WTC11 (cell line): ENCODE results near the gene RPTOR. TPM values are rescaled to one million over a fixed set of nuclear protein-coding genes. Genes with fewer than 3 reads are reported as not detected.

Experiments used
- ATAC-seq: fragments of 200-7000 bp; cut with Tn5 transposase; 2 replicates; pipeline ENCODE4 v1.10.0; 2021; ENCODE audit warnings: mild to moderate bottlenecking, moderate library complexity
- CTCF ChIA-PET: fragments of 300-600 bp; sonication (Branson Sonifier 250); formaldehyde crosslinking; loops from one replicate; lab custom pipeline; 2021; ENCODE audit warnings: antibody characterized with exemption; lab: Charles Lee
- POLR2A ChIA-PET: fragments of 350-600 bp; sonication (Branson Sonifier 250); formaldehyde crosslinking; loops from one replicate; lab custom pipeline; 2021; ENCODE audit warnings: antibody characterized with exemption; lab: Charles Lee
- DNase-seq: peaks from one replicate; pipeline ENCODE4 v3.0.0; 2021; ENCODE audit warnings: low spot score
- H3K27ac Mint-ChIP-seq: 2 replicates; pipeline ENCODE4 v1.8.0; 2021; ENCODE audit warnings: mixed read lengths
- H3K27me3 Mint-ChIP-seq: 2 replicates; pipeline ENCODE4 v1.8.0; 2021; ENCODE audit warnings: low read depth, mild to moderate bottlenecking, moderate library complexity, mixed read lengths
- H3K36me3 Mint-ChIP-seq: 2 replicates; pipeline ENCODE4 v1.8.0; 2021; ENCODE audit warnings: mixed read lengths
- H3K4me1 Mint-ChIP-seq: 2 replicates; pipeline ENCODE4 v1.8.0; 2022; ENCODE audit warnings: mixed read lengths
- H3K4me3 Mint-ChIP-seq: 2 replicates; pipeline ENCODE4 v1.8.0; 2021; ENCODE audit warnings: mild to moderate bottlenecking, moderate library complexity, mixed read lengths
- H3K9me3 Mint-ChIP-seq: 2 replicates; pipeline ENCODE4 v1.8.0; 2021; ENCODE audit warnings: mixed read lengths
- AFF4 ChIP-seq: sonication (generic); formaldehyde crosslinking; IDR thresholded peaks from 2 replicates; pipeline ENCODE4 v1.8.1; 2023; ENCODE audit warnings: mild to moderate bottlenecking, missing genetic modification reagents, borderline replicate concordance
- ATF1 ChIP-seq: sonication (generic); formaldehyde crosslinking; IDR thresholded peaks from 2 replicates; pipeline ENCODE4 v1.8.1; 2023; ENCODE audit warnings: mild to moderate bottlenecking, moderate library complexity, missing genetic modification reagents
- CBFB ChIP-seq: sonication (generic); formaldehyde crosslinking; IDR thresholded peaks from 2 replicates; pipeline ENCODE4 v1.8.1; 2022; ENCODE audit warnings: mild to moderate bottlenecking, low read depth, missing genetic modification reagents
- E2F4 ChIP-seq: sonication (generic); formaldehyde crosslinking; IDR thresholded peaks from 2 replicates; pipeline ENCODE4 v1.8.1; 2022; ENCODE audit warnings: low read depth, mild to moderate bottlenecking, moderate library complexity, missing genetic modification reagents, borderline replicate concordance
- FOXK1 ChIP-seq: sonication (generic); formaldehyde crosslinking; IDR thresholded peaks from 2 replicates; pipeline ENCODE4 v1.8.0; 2022; ENCODE audit warnings: mild to moderate bottlenecking, moderate library complexity, missing genetic modification reagents
- GABPB1 ChIP-seq: sonication (generic); formaldehyde crosslinking; IDR thresholded peaks from 2 replicates; pipeline ENCODE4 v1.8.1; 2023; ENCODE audit warnings: mild to moderate bottlenecking, missing genetic modification reagents
- GTF2I ChIP-seq: fragments of 250-450 bp; sonication (Bioruptor Pico); conservative IDR thresholded peaks from 2 replicates; pipeline ENCODE4 v1.4.0; 2021; ENCODE audit warnings: mild to moderate bottlenecking
- HMGXB4 ChIP-seq: sonication (generic); formaldehyde crosslinking; IDR thresholded peaks from 2 replicates; pipeline ENCODE4 v1.8.1; 2023; ENCODE audit warnings: mild to moderate bottlenecking, moderate library complexity, missing genetic modification reagents
- JUN ChIP-seq: sonication (generic); formaldehyde crosslinking; IDR thresholded peaks from 2 replicates; pipeline ENCODE4 v1.8.0; 2023; ENCODE audit warnings: mild to moderate bottlenecking, missing genetic modification reagents
- KAT7 ChIP-seq: sonication (generic); formaldehyde crosslinking; IDR thresholded peaks from 2 replicates; pipeline ENCODE4 v1.8.1; 2023; ENCODE audit warnings: missing genetic modification reagents, mild to moderate bottlenecking, borderline replicate concordance
- NFATC4 ChIP-seq: fragments of 250-450 bp; sonication (Bioruptor Pico); IDR thresholded peaks from 2 replicates; pipeline ENCODE4 v1.9.0; 2021; ENCODE audit warnings: mild to moderate bottlenecking
- NFE2L1 ChIP-seq: sonication (generic); formaldehyde crosslinking; IDR thresholded peaks from 2 replicates; pipeline ENCODE4 v1.8.1; 2023; ENCODE audit warnings: missing genetic modification reagents
- NR3C1 ChIP-seq: sonication (generic); formaldehyde crosslinking; conservative IDR thresholded peaks from 2 replicates; pipeline ENCODE4 v1.8.1; 2023; ENCODE audit warnings: low read depth, mild to moderate bottlenecking, missing genetic modification reagents
- SP1 ChIP-seq: sonication (generic); formaldehyde crosslinking; conservative IDR thresholded peaks from 2 replicates; pipeline ENCODE4 v1.8.1; 2022; ENCODE audit warnings: missing genetic modification reagents
- TEAD1 ChIP-seq: sonication (generic); formaldehyde crosslinking; IDR thresholded peaks from 2 replicates; pipeline ENCODE4 v1.8.0; 2022; ENCODE audit warnings: mild to moderate bottlenecking, missing genetic modification reagents
- TEAD4 ChIP-seq: sonication (generic); formaldehyde crosslinking; IDR thresholded peaks from 2 replicates; pipeline ENCODE4 v1.8.0; 2022; ENCODE audit warnings: mild to moderate bottlenecking, missing genetic modification reagents
- TP53 ChIP-seq: sonication (generic); formaldehyde crosslinking; IDR thresholded peaks from 2 replicates; pipeline ENCODE4 v1.8.1; 2023; ENCODE audit warnings: mild to moderate bottlenecking, missing genetic modification reagents
- ZBTB43 ChIP-seq: sonication (generic); formaldehyde crosslinking; IDR thresholded peaks from 2 replicates; pipeline ENCODE4 v1.8.1; 2023; ENCODE audit warnings: mild to moderate bottlenecking, missing genetic modification reagents
- ZNF138 ChIP-seq: sonication (generic); formaldehyde crosslinking; conservative IDR thresholded peaks from 2 replicates; pipeline ENCODE4 v1.8.1; 2022; ENCODE audit warnings: mild to moderate bottlenecking, moderate library complexity, missing genetic modification reagents
- ZNF232 ChIP-seq: sonication (generic); formaldehyde crosslinking; IDR thresholded peaks from 2 replicates; pipeline ENCODE4 v1.8.0; 2022; ENCODE audit warnings: mild to moderate bottlenecking, missing genetic modification reagents
- ZNF263 ChIP-seq: sonication (generic); formaldehyde crosslinking; IDR thresholded peaks from 2 replicates; pipeline ENCODE4 v1.8.1; 2022; ENCODE audit warnings: low read depth, mild to moderate bottlenecking, moderate library complexity, missing genetic modification reagents
- ZNF281 ChIP-seq: sonication (generic); formaldehyde crosslinking; IDR thresholded peaks from 2 replicates; pipeline ENCODE4 v1.8.0; 2023; ENCODE audit warnings: mild to moderate bottlenecking, missing genetic modification reagents
- ZNF512 ChIP-seq: sonication (generic); formaldehyde crosslinking; IDR thresholded peaks from 2 replicates; pipeline ENCODE4 v1.8.1; 2022; ENCODE audit warnings: missing genetic modification reagents, borderline replicate concordance
- ZNF671 ChIP-seq: fragments of 250-450 bp; sonication (Bioruptor Pico); IDR thresholded peaks from 2 replicates; pipeline ENCODE4 v1.8.0; 2021; ENCODE audit warnings: mild to moderate bottlenecking
- total RNA-seq: library from RNA; stranded (reverse); gene quantifications from 3 replicates; pipeline ENCODE4 v1.2.3, GENCODE V29; 2021

RPTOR gene
- total RNA-seq, 1 experiment from 2014 or later = 41.0 TPM

GRCh38 chr17:80682372-80682771, 137.7 kb downstream of the RPTOR start (continued):
- TF ChIP-seq KAT7 (CRISPR knock-in tag) = no peak
- TF ChIP-seq E2F4 (CRISPR knock-in tag) = no peak
- TF ChIP-seq CBFB (CRISPR knock-in tag) = no peak
- no peak for TF ChIP-seq NFATC4 (CRISPR knock-in tag)
- no peak for TF ChIP-seq HMGXB4 (CRISPR knock-in tag)

GRCh38 chr17:80683625-80684104, 139.0 kb downstream of the RPTOR start:
- ChIA-PET POLR2A (no interaction called here), CTCF (no interaction called here)
- no peaks in the 10 kb centered on the region; the same call in 1 of the 2 replicates for H3K27me3 Mint-ChIP-seq
- H3K27ac Mint-ChIP-seq = no peak overlapping the region; the same call in 1 of the 2 replicates
- no peaks in the 10 kb centered on the region; the same call in 1 of the 2 replicates for H3K36me3 Mint-ChIP-seq
- DNase-seq = no peak
- H3K4me1 Mint-ChIP-seq = peaks cover 21% of the 10 kb centered on the region
- ATAC-seq = no peak
- no peaks in the 10 kb centered on the region for H3K9me3 Mint-ChIP-seq
- TF ChIP-seq SP1 (CRISPR knock-in tag) (no peak), TEAD1 (CRISPR knock-in tag) (no peak), TP53 (CRISPR knock-in tag) (no peak), ZNF263 (CRISPR knock-in tag) (no peak), NR3C1 (CRISPR knock-in tag) (no peak), AFF4 (CRISPR knock-in tag) (no peak), GTF2I (CRISPR knock-in tag) (no peak), NFE2L1 (CRISPR knock-in tag) (no peak), ZNF232 (CRISPR knock-in tag) (no peak), FOXK1 (CRISPR knock-in tag) (no peak), TEAD4 (CRISPR knock-in tag) (no peak), ZNF138 (CRISPR knock-in tag) (no peak), ZNF281 (no peak), ATF1 (CRISPR knock-in tag) (no peak), ZNF671 (CRISPR knock-in tag) (no peak), JUN (CRISPR knock-in tag) (no peak), ZNF512 (no peak), GABPB1 (CRISPR knock-in tag) (no peak), ZBTB43 (no peak)
- TF ChIP-seq, all 79 proteins: peak for 0
- no peak overlapping the region for H3K4me3 Mint-ChIP-seq
